Fibroblast of lung (primary cell): ENCODE results near the gene SPRYD3. TPM values are rescaled to one million over a fixed set of nuclear protein-coding genes. Genes with fewer than 3 reads are reported as not detected.
A peak's percentile ranks its signal among the peaks of the same experiment; 100 is the strongest.

Experiments used
- DNase-seq, 2 donors: peaks; one replicate each; pipeline versions ENCODE4 v3.0.0 to v3.0.0-alpha.2; 2010; ENCODE audit warnings: low read depth in 2 of 2
- H2AFZ ChIP-seq: 2 replicates; pipeline ENCODE4 v1.5.1; 2012; ENCODE audit warnings: low read length, control low read depth, inconsistent platforms
- H3K27ac ChIP-seq: 2 replicates; pipeline ENCODE4 v1.5.1; 2011; ENCODE audit warnings: low read length, control low read depth; ENCODE audit not compliant: insufficient read depth
- H3K27me3 ChIP-seq: 2 replicates; pipeline ENCODE4 v1.5.1; 2011; ENCODE audit warnings: mild to moderate bottlenecking, low read length; ENCODE audit not compliant: control insufficient read depth, insufficient read depth
- H3K36me3 ChIP-seq: 2 replicates; pipeline ENCODE4 v1.5.1; 2011; ENCODE audit warnings: low read length; ENCODE audit not compliant: control insufficient read depth, insufficient read depth
- H3K4me1 ChIP-seq: 2 replicates; pipeline ENCODE4 v1.5.1; 2011; ENCODE audit warnings: low read length; ENCODE audit not compliant: control insufficient read depth, insufficient read depth; ENCODE audit errors: extremely low read depth
- H3K4me2 ChIP-seq: 2 replicates; pipeline ENCODE4 v1.5.1; 2011; ENCODE audit warnings: low read length, control low read depth; ENCODE audit not compliant: insufficient read depth; ENCODE audit errors: extremely low read depth
- H3K4me3 ChIP-seq, 4 experiments: fragments of 200-600 bp in 1 of 4; sonication (generic) in 1 of 4; replicated peaks in 1 of 4; 2 replicates each; pipeline ENCODE4 v1.5.1; 2011 to 2016; ENCODE audit warnings: low read length in 4 of 4, low read depth in 3 of 4, mild to moderate bottlenecking in 3 of 4, control low read depth in 2 of 4, inconsistent platforms in 1 of 4, mixed read lengths in 1 of 4; ENCODE audit not compliant: insufficient read depth in 1 of 4; ENCODE audit errors: control extremely low read depth in 1 of 4
- H3K79me2 ChIP-seq: 2 replicates; pipeline ENCODE4 v1.5.1; 2012; ENCODE audit warnings: mild to moderate bottlenecking, low read length, inconsistent platforms; ENCODE audit not compliant: control insufficient read depth, insufficient read depth
- H3K9ac ChIP-seq: 2 replicates; pipeline ENCODE4 v1.5.1; 2011; ENCODE audit warnings: mild to moderate bottlenecking, low read length, control low read depth; ENCODE audit not compliant: insufficient read depth
- H3K9me3 ChIP-seq: 2 replicates; pipeline ENCODE4 v1.5.1; 2012; ENCODE audit warnings: low read depth, low read length; ENCODE audit not compliant: control insufficient read depth, insufficient read depth
- H4K20me1 ChIP-seq: 2 replicates; pipeline ENCODE4 v1.5.1; 2011; ENCODE audit warnings: low read length; ENCODE audit not compliant: control insufficient read depth, insufficient read depth; ENCODE audit errors: extremely low read depth
- EZH2 ChIP-seq: IDR thresholded peaks from 2 replicates; pipeline ENCODE4 v1.5.1; 2012; ENCODE audit warnings: low read length, control low read depth, mild to moderate bottlenecking; ENCODE audit errors: missing control alignments
- polyA plus RNA-seq, 2 donors: library from polyadenylated mRNA; depleted of rRNA in 1 of 2; stranded (reverse) in 1 of 2; unstranded in 1 of 2; fragments of >200 nt; gene quantifications; 2 replicates each; pipeline ENCODE4 v1.2.1, GENCODE V29; 2011 to 2012; ENCODE audit warnings: missing spikeins in 1 of 2
- total RNA-seq: library from RNA; depleted of rRNA; stranded (reverse); fragments of >200 nt; gene quantifications from 2 replicates; pipeline ENCODE4 v1.2.1, GENCODE V29; 2014
- TF ChIP-seq, protein P1 (sequence below), 2 donors: IDR thresholded peaks in 1 of 2; conservative IDR thresholded peaks in 1 of 2; 1 replicate in 1 of 2; 2 replicates in 1 of 2; pipeline ENCODE4 v1.5.1; 2011 to 2012; ENCODE audit warnings: low read length in 2 of 2, control low read depth in 1 of 2, inconsistent platforms in 1 of 2, low read depth in 1 of 2, mild to moderate bottlenecking in 1 of 2

The SPRYD3 gene
- total and polyA plus RNA-seq, 2 donors (not counting 1 experiment from before 2014, with no cell fraction given): 18.2 to 23.3 TPM

DNA sequence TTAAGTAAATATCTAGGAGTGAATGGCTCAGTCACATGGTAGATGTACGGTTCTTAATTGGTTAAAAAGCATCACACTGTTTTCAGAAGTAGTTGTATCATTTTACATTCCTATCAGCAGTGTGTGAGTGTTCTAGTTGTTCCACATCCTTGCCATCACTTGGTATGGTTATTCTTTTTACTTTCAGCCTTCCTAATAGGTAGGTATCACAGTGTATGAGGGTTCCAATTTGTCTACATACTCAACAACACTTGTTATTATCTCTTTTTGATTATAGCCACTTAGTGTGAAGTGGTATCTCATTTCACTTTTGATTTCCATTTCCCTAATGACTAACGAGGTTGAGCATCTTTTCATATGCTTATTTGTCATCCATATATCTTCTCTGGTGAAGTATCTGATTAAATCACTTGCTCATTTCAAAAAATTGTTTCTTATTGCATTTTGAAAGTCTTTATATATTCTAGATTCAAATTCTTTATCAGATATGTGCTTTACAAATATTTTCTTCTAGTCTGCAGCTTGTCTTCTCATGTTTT is 3.5 kb upstream of the SPRYD3 start:
- Histone ChIP-seq H4K20me1 (no peaks in the 10 kb centered on the region), H3K27me3 (no peaks in the 10 kb centered on the region), H3K4me2 (no peak overlapping the region), H3K4me3 (no peak overlapping the region), H3K9ac (no peak overlapping the region), H3K4me1 (peaks cover 9% of the 10 kb centered on the region), H3K36me3 (no peaks in the 10 kb centered on the region), H3K27ac (no peak overlapping the region), H3K9me3 (no peaks in the 10 kb centered on the region), H2AFZ (no peak overlapping the region), H3K79me2 (peaks cover 4% of the 10 kb centered on the region)
- no peak for TF ChIP-seq EZH2
- TF ChIP-seq, protein P1, sequence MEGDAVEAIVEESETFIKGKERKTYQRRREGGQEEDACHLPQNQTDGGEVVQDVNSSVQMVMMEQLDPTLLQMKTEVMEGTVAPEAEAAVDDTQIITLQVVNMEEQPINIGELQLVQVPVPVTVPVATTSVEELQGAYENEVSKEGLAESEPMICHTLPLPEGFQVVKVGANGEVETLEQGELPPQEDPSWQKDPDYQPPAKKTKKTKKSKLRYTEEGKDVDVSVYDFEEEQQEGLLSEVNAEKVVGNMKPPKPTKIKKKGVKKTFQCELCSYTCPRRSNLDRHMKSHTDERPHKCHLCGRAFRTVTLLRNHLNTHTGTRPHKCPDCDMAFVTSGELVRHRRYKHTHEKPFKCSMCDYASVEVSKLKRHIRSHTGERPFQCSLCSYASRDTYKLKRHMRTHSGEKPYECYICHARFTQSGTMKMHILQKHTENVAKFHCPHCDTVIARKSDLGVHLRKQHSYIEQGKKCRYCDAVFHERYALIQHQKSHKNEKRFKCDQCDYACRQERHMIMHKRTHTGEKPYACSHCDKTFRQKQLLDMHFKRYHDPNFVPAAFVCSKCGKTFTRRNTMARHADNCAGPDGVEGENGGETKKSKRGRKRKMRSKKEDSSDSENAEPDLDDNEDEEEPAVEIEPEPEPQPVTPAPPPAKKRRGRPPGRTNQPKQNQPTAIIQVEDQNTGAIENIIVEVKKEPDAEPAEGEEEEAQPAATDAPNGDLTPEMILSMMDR (conservative IDR thresholded peaks at IDR 0.05 in 1 of 2, IDR thresholded peaks at IDR 0.05 in 1 of 2; ENCODE audit: low read depth in 1 of 2, low read length in 2 of 2): no peak
- DNase-seq: no peak

DNA sequence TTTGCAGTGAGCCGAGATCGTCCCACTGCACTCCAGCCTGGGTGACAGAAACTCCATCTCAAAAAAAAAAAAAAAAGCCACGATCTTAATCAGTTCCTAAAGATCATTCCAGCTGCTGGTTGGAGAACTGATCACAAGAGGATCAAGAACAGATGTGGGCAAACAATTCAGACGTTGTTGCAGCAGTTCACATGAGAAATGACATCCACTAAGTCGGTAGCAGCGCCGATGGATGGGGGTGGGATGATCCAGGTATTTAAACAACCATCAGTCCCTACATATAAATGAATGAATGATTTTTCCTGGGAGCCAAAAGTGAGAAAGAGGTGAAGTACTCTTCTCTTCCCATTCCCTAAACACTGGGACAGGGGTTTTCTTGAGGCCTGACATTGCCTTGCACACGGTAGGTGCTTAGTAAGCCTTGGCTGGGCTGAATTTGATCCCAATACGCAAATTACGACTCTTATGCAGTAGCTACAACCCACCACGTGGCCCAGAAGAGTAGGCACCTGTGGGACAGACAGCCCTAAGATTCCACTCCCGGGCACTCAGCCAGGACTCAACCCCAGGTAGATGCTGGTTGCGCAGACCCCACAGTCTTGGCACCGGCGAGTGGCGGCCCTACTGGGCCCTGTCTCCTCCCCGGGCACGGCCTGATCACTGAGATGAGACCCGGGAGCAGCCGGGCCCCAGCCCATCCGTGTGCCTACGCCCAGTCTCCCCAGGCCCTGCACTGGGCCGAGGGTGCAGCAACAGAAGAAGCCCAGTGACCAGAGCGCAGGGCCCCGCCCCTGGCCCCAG is 565 bp downstream of the SPRYD3 start:
- H3K9me3 ChIP-seq: no peaks in the 10 kb centered on the region
- H3K4me2 ChIP-seq: peak overlapping the region; percentile 88
- no peaks in the 10 kb centered on the region for H3K27me3 ChIP-seq
- TF ChIP-seq, protein P1 (conservative IDR thresholded peaks at IDR 0.05 in 1 of 2, IDR thresholded peaks at IDR 0.05 in 1 of 2; ENCODE audit: low read depth in 1 of 2, low read length in 2 of 2): no peak
- TF ChIP-seq EZH2: no peak
- peak overlapping the region; percentile 73 to 86 (median 74) for H3K4me3 ChIP-seq
- peak in 1 of 2 donors; percentile 35 for DNase-seq
- H3K36me3 ChIP-seq: peaks cover 17% of the 10 kb centered on the region
- H3K4me1 ChIP-seq: peaks cover 9% of the 10 kb centered on the region
- peak overlapping the region; percentile 73 for H3K9ac ChIP-seq
- no peak overlapping the region for H2AFZ ChIP-seq
- H3K27ac ChIP-seq: peak overlapping the region; percentile 91
- H4K20me1 ChIP-seq: no peaks in the 10 kb centered on the region
- H3K79me2 ChIP-seq: peaks cover 8% of the 10 kb centered on the region

DNA sequence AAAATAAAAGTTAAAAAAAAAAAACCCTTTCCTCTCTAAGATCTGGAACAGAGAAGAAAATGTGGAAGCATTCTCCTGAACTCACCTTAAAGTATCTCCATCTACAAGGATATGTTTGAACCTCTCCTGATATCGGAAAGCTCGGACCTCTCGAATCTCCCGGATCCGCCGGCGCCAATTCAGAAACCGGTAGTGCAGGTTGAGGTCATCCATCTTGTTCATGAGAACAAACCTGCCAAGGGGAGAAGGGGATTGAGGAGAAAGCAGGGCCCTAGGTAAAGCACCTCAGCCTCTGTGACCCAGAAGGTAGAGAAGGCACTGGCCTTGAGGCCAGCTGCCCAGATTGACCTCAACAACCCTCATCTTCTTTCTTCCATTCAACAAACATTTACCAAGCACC is 2.2 kb downstream of the SPRYD3 start:
- Histone ChIP-seq H4K20me1 (no peaks in the 10 kb centered on the region), H3K36me3 (peaks cover 19% of the 10 kb centered on the region), H3K4me1 (peaks cover 16% of the 10 kb centered on the region), H3K27ac (no peak overlapping the region), H3K79me2 (peaks cover 8% of the 10 kb centered on the region), H3K4me3 (no peak overlapping the region), H3K27me3 (no peaks in the 10 kb centered on the region), H2AFZ (no peak overlapping the region), H3K9ac (no peak overlapping the region), H3K9me3 (no peaks in the 10 kb centered on the region), H3K4me2 (no peak overlapping the region)
- no peak for TF ChIP-seq EZH2
- TF ChIP-seq, protein P1 (conservative IDR thresholded peaks at IDR 0.05 in 1 of 2, IDR thresholded peaks at IDR 0.05 in 1 of 2; ENCODE audit: low read depth in 1 of 2, low read length in 2 of 2): no peak
- DNase-seq: no peak
